Measurements from ENCODE around the gene ZNF747.

The ZNF747 gene

DNA sequence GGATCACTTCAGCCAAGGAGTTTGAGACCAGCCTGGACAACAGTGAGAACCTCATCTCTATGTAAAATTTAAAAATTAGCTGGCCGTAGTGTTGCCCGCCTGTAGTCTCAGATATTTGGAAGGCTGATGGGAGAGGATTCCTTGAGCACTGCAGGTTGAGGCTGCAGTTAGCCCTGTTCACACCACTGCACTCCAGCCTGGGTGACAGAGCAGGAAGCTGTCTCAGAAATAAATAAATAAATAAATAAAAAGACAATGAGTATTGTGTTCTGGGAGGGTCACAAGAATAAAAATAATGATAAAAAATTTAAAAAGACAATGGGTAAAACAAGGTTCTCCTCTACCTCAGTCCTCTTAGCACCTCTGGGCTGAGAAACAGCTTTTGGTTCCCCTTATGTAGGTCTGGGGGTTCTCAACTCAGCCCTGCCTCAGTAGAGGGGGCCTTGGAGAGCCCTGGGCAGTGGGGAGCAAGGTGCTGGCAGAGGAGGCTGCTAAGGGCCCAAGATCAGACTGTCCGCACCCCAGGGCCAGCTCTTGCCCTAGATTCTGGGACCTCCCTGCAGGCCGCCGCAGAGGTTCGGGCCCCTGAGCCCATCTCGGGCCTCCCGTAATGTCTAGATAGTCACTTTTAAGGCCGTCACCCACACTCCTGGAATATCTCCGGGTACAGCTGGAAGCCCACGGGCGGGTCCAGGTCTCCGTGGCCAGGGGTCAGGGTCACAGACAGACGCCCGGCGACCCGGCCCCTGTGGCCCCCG is 20.1 kb upstream of the ZNF747 start:
- ChIA-PET POLR2A (interaction anchor here (1.0 to 3.5 kb wide), 5 partner anchors 11 to 54 kb away, joined by 4 to 24 read pairs (median 5); partner anchors contain the start of genes ZNF688 and ZNF747), CTCF (interaction anchor here (1.2 kb wide), 1 partner anchor 19 kb away, joined by 5 read pairs; no protein-coding TSS in a partner anchor)
- TF ChIP-seq TARDBP (IDR thresholded peaks at IDR 0.05) (no peak), ZNF384 (IDR thresholded peaks at IDR 0.05) (no peak), SP1 (IDR thresholded peaks at IDR 0.05) (no peak)
- DNase-seq (ENCODE audit: extremely low spot score): no peak

DNA sequence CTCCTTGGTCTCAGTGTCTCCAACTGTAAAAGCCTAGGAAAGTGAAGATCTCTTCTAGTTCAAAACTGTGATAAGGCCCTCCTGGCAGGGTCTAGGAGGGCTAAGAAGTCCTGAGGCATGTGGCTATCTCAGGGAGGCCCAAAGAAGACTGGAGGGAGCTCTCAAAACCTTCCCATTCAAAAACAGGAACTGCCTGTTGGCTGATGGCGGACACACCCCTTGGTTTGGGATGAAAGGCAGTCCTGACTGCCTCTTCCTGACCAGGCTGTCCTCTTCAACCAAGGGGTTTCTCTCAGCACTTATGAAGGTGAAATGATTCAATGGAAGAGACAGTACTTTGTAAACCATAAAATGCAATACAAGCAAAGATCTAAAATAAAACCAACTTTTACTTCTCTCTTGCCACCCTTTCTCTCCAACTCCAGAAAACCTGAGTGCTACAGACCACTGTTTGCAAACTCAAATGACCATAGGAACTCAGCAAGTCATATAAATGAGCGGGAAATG is 18.8 kb upstream of the ZNF747 start:
- CTCF ChIA-PET: no interaction called here
- no peak for DNase-seq (ENCODE audit: extremely low spot score)
- TF ChIP-seq HDGF (IDR thresholded peaks at IDR 0.05; ENCODE audit: borderline replicate concordance) (no peak), TARDBP (IDR thresholded peaks at IDR 0.05) (no peak), BHLHE40 (IDR thresholded peaks at IDR 0.05; ENCODE audit: borderline replicate concordance) (no peak), NFRKB (IDR thresholded peaks at IDR 0.05) (no peak), ZNF384 (IDR thresholded peaks at IDR 0.05) (no peak), FOXM1 (IDR thresholded peaks at IDR 0.05; ENCODE audit: borderline replicate concordance) (no peak), CTBP1 (IDR thresholded peaks at IDR 0.05; ENCODE audit: borderline replicate concordance) (no peak), SP1 (IDR thresholded peaks at IDR 0.05) (no peak), FOXK2 (IDR thresholded peaks at IDR 0.05) (no peak), L3MBTL2 (conservative IDR thresholded peaks at IDR 0.05) (no peak), ARNT (IDR thresholded peaks at IDR 0.05) (no peak), LEF1 (IDR thresholded peaks at IDR 0.05; ENCODE audit: borderline replicate concordance) (no peak), ELF4 (IDR thresholded peaks at IDR 0.05) (no peak), FOXA1 (IDR thresholded peaks at IDR 0.05) (no peak)
- TF ChIP-seq, protein P1, sequence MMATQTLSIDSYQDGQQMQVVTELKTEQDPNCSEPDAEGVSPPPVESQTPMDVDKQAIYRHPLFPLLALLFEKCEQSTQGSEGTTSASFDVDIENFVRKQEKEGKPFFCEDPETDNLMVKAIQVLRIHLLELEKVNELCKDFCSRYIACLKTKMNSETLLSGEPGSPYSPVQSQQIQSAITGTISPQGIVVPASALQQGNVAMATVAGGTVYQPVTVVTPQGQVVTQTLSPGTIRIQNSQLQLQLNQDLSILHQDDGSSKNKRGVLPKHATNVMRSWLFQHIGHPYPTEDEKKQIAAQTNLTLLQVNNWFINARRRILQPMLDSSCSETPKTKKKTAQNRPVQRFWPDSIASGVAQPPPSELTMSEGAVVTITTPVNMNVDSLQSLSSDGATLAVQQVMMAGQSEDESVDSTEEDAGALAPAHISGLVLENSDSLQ (IDR thresholded peaks at IDR 0.05): no peak
- POLR2A ChIA-PET: interaction anchor here (3.5 kb wide), 1 partner anchor 18 kb away, joined by 24 read pairs; the partner anchor contains the start of gene ZNF747

DNA sequence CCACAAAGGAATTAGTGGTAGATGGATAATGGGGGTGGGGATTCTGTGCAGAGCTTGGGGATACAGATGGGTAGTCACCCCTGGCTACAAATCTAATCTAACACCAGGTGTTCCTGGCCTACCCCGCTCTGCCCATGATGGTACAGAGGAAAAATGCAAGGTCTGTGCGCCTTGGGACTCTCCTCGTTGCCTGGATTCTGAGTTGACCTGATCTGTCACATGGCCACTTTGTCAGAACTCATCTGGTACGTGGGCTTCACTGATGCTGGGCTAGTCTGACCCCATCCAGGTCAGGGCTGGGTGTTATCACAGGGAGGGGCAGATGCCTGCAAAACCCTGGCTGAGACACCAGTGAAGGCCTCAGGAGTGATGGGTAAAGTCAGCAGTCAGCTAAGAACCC is 18.3 kb upstream of the ZNF747 start:
- ChIA-PET POLR2A (interaction anchor here (3.5 kb wide), 1 partner anchor 18 kb away, joined by 24 read pairs; the partner anchor contains the start of gene ZNF747), CTCF (no interaction called here)
- TF ChIP-seq, protein P1 (IDR thresholded peaks at IDR 0.05): no peak
- TF ChIP-seq FOXM1 (IDR thresholded peaks at IDR 0.05; ENCODE audit: borderline replicate concordance): no peak
- no peak for TF ChIP-seq FOXK2 (IDR thresholded peaks at IDR 0.05)
- no peak for TF ChIP-seq FOXA1 (IDR thresholded peaks at IDR 0.05)
- TF ChIP-seq SP1 (IDR thresholded peaks at IDR 0.05): no peak
- no peak for TF ChIP-seq ELF4 (IDR thresholded peaks at IDR 0.05)
- no peak for TF ChIP-seq SUZ12 (IDR thresholded peaks at IDR 0.05)
- TF ChIP-seq BHLHE40 (IDR thresholded peaks at IDR 0.05; ENCODE audit: borderline replicate concordance): no peak
- no peak for TF ChIP-seq HDGF (IDR thresholded peaks at IDR 0.05; ENCODE audit: borderline replicate concordance)
- TF ChIP-seq ZNF384 (IDR thresholded peaks at IDR 0.05): no peak
- TF ChIP-seq CTBP1 (IDR thresholded peaks at IDR 0.05; ENCODE audit: borderline replicate concordance): no peak
- TF ChIP-seq NFRKB (IDR thresholded peaks at IDR 0.05): no peak
- TF ChIP-seq TARDBP (IDR thresholded peaks at IDR 0.05): no peak
- TF ChIP-seq L3MBTL2 (conservative IDR thresholded peaks at IDR 0.05): no peak
- no peak for TF ChIP-seq LEF1 (IDR thresholded peaks at IDR 0.05; ENCODE audit: borderline replicate concordance)
- no peak for TF ChIP-seq ARNT (IDR thresholded peaks at IDR 0.05)
- DNase-seq (ENCODE audit: extremely low spot score): no peak

DNA sequence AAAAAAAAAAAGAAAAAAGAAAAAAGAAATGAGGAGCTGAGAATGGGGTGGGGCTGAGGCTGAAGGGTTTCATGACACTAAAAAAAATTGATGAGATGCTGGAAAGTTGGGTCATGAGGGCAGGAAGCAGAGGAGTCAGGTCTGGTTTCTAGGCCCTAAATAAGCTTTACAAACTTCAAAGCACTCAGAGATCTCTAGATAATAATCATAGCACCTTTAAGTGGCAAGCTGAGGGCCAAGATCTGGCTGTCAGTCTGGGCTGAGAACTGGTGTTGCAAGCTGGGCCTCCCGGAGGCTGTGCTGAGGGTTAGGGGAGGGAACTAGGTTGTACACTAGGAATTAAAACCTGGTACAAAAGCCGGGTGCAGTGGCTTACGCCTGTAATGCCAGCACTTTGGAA is 17.1 kb upstream of the ZNF747 start:
- ChIA-PET POLR2A (interaction anchor here (1.1 to 4.0 kb wide), 3 partner anchors 16 to 27 kb away, joined by 4 to 15 read pairs (median 7); partner anchors contain the start of gene ZNF688), CTCF (no interaction called here)
- TF ChIP-seq HDGF (IDR thresholded peaks at IDR 0.05; ENCODE audit: borderline replicate concordance) (no peak), L3MBTL2 (conservative IDR thresholded peaks at IDR 0.05) (no peak), ZNF384 (IDR thresholded peaks at IDR 0.05) (no peak), FOXK2 (IDR thresholded peaks at IDR 0.05) (no peak), LEF1 (IDR thresholded peaks at IDR 0.05; ENCODE audit: borderline replicate concordance) (no peak), NFRKB (IDR thresholded peaks at IDR 0.05) (no peak)
- TF ChIP-seq, protein P1 (IDR thresholded peaks at IDR 0.05): no peak
- no peak for DNase-seq (ENCODE audit: extremely low spot score)

DNA sequence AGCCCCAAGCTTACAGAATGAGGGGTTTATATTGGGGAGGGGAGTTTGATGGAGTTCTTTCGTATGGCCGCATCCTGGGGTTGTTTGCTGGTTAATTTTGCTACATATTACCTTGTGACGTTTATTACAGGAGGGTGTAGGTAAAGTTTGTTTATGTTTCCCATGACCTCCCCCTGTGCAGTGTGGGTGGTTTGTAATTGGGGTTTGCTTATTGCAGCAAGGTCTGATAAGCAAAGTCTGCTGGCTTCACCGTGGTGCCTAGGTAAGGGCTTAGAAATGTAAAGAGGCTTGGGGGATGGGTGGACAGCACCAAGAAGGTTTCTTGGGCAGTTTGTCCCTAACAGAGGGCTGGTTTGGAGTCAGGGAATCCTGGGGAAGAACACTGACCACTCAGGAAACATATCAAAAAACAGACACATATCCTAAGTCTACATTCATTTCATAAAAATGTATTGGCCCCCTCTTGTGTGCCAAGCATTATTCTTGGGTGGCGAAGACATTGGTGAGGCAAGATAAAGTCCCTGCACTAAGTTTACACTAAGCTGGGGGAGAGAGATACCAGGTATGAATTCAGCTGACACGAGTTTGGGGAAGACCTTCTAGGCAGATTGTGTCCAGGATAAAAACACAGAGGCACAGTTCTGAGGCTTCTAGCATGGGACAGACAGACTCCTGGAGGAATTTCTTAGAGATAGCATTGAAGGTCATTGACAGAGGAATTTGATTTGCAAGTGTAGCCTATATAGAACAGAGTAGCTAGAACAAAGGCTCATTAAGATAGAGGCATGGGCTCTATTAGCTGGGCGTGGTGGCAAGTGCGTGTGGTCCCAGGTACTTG is 14.0 kb upstream of the ZNF747 start:
- ChIA-PET POLR2A (interaction anchor here (1.3 to 4.0 kb wide), 5 partner anchors 8 to 457 kb away, joined by 3 to 26 read pairs (median 15); partner anchors contain the start of genes TBX6, ZNF688, ZNF747 and ZNF764), CTCF (interaction anchor here (1.3 to 1.4 kb wide), 3 partner anchors 10 to 119 kb away, joined by 5 to 6 read pairs (median 5); partner anchors contain the start of genes DCTPP1, ZNF747 and ZNF764)
- DNase-seq (ENCODE audit: extremely low spot score): no peak
- no peak for TF ChIP-seq FOXA1 (IDR thresholded peaks at IDR 0.05)
- TF ChIP-seq TARDBP (IDR thresholded peaks at IDR 0.05): no peak
- TF ChIP-seq NFRKB (IDR thresholded peaks at IDR 0.05): no peak
- TF ChIP-seq ELF4 (IDR thresholded peaks at IDR 0.05): no peak
- TF ChIP-seq ZNF384 (IDR thresholded peaks at IDR 0.05): no peak
- TF ChIP-seq ARNT (IDR thresholded peaks at IDR 0.05): no peak
- TF ChIP-seq CTBP1 (IDR thresholded peaks at IDR 0.05; ENCODE audit: borderline replicate concordance): no peak
- no peak for TF ChIP-seq L3MBTL2 (conservative IDR thresholded peaks at IDR 0.05)
- TF ChIP-seq BHLHE40 (IDR thresholded peaks at IDR 0.05; ENCODE audit: borderline replicate concordance): no peak
- TF ChIP-seq, protein P1 (IDR thresholded peaks at IDR 0.05): no peak
- no peak for TF ChIP-seq FOXK2 (IDR thresholded peaks at IDR 0.05)
- no peak for TF ChIP-seq HDGF (IDR thresholded peaks at IDR 0.05; ENCODE audit: borderline replicate concordance)
- no peak for TF ChIP-seq SP1 (IDR thresholded peaks at IDR 0.05)
- no peak for TF ChIP-seq SUZ12 (IDR thresholded peaks at IDR 0.05)
- TF ChIP-seq FOXM1 (IDR thresholded peaks at IDR 0.05; ENCODE audit: borderline replicate concordance): no peak
- no peak for TF ChIP-seq LEF1 (IDR thresholded peaks at IDR 0.05; ENCODE audit: borderline replicate concordance)

Measured in HEK293T (cell line).